Measurements from ENCODE around the gene GAL3ST2.

DNA sequence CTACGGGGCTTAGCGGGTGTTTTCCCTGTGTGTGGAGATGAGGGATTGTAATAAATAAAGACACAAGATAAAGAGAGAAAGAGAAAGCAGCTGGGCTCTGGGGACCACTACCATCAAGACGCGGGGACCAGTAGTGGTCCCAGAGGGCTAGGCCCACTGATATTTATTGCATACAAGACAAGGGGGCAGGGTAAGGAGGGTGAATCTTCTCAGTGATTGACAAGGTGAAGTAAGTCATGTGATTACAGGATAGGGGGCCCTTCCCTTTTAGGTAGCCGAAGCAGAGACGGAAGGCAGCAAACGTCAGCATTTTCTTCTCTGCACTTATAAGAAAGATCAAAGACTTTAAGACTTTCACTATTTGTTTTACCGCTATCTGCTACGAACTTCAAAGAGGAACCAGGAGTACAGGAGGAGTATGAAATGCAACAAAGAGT, 4.5 kb upstream of the GAL3ST2 start:
- TF ChIP-seq, protein P1, sequence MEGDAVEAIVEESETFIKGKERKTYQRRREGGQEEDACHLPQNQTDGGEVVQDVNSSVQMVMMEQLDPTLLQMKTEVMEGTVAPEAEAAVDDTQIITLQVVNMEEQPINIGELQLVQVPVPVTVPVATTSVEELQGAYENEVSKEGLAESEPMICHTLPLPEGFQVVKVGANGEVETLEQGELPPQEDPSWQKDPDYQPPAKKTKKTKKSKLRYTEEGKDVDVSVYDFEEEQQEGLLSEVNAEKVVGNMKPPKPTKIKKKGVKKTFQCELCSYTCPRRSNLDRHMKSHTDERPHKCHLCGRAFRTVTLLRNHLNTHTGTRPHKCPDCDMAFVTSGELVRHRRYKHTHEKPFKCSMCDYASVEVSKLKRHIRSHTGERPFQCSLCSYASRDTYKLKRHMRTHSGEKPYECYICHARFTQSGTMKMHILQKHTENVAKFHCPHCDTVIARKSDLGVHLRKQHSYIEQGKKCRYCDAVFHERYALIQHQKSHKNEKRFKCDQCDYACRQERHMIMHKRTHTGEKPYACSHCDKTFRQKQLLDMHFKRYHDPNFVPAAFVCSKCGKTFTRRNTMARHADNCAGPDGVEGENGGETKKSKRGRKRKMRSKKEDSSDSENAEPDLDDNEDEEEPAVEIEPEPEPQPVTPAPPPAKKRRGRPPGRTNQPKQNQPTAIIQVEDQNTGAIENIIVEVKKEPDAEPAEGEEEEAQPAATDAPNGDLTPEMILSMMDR (IDR thresholded peaks at IDR 0.05; ENCODE audit: low read depth, low read length, poor library complexity, severe bottlenecking) = no peak
- no peak for TF ChIP-seq EZH2phosphoT487 (IDR thresholded peaks at IDR 0.05; ENCODE audit: borderline replicate concordance, low read length)

Measured in DOHH2 (cell line).